Gastrocnemius medialis (tissue), 4 donors: ENCODE results near the gene SGK1. TPM values are rescaled to one million over a fixed set of nuclear protein-coding genes. Genes with fewer than 3 reads are reported as not detected.
A peak's percentile ranks its signal among the peaks of the same experiment; 100 is the strongest.
"Not testable (repeated sequence)": the region's sequence is repeated elsewhere in the genome, so short reads cannot be mapped to it uniquely, and the experiment has no call there.

Experiments
- ATAC-seq, 2 donors: fragments of 150-250 bp; one replicate each; pipeline ENCODE4 v1.9.1; 2016
- DNase-seq, 2 donors: peaks; one replicate each; pipeline ENCODE4 v3.0.0-alpha.2; 2019
- H3K27ac ChIP-seq, 4 donors: fragments of 200-600 bp; sonication (generic); 1 replicate in 1 of 4; 2 replicates in 3 of 4; pipeline ENCODE4 v1.5.1; 2016 to 2018; ENCODE audit warnings: mild to moderate bottlenecking in 2 of 4, moderate library complexity in 1 of 4
- H3K27me3 ChIP-seq, 3 donors: fragments of 200-600 bp; sonication (generic) in 2 of 3; 1 replicate in 1 of 3; 2 replicates in 2 of 3; pipeline versions ENCODE4 v1.5.1 to v1.6.0; 2016 to 2019; ENCODE audit warnings: mild to moderate bottlenecking in 1 of 3, moderate library complexity in 1 of 3
- H3K36me3 ChIP-seq, 2 donors: fragments of 200-600 bp; sonication (generic) in 1 of 2; one replicate each; pipeline ENCODE4 v1.5.1; 2017 to 2018
- H3K4me1 ChIP-seq, 2 donors: fragments of 200-600 bp; sonication (generic) in 1 of 2; one replicate each; pipeline ENCODE4 v1.5.1; 2016 to 2017; ENCODE audit warnings: mild to moderate bottlenecking in 2 of 2
- H3K4me3 ChIP-seq, 4 donors: fragments of 200-600 bp; sonication (generic) in 3 of 4; 1 replicate in 1 of 4; 2 replicates in 3 of 4; pipeline ENCODE4 v1.5.1; 2016 to 2019; ENCODE audit warnings: mild to moderate bottlenecking in 2 of 4
- H3K9me3 ChIP-seq, 3 donors: fragments of 200-600 bp; sonication (generic) in 2 of 3; 1 replicate in 1 of 3; 2 replicates in 2 of 3; pipeline ENCODE4 v1.5.1; 2016 to 2019
- CTCF ChIP-seq, 5 experiments: fragments of 450-650 bp in 3 of 5; fragments of 200-600 bp in 2 of 5; sonication (generic) in 2 of 5; IDR thresholded peaks in 4 of 5; conservative IDR thresholded peaks in 1 of 5; 1 replicate in 4 of 5; 2 replicates in 1 of 5; pipeline ENCODE4 v1.5.1; 2016 to 2019; ENCODE audit warnings: antibody characterized with exemption in 5 of 5, mild to moderate bottlenecking in 3 of 5, moderate library complexity in 3 of 5
- POLR2A ChIP-seq, 2 donors: fragments of 450-650 bp; IDR thresholded peaks; one replicate each; pipeline ENCODE4 v1.6.1; 2017; ENCODE audit warnings: antibody characterized with exemption in 2 of 2, mild to moderate bottlenecking in 2 of 2, moderate library complexity in 2 of 2
- in situ Hi-C, 4 donors: fragments of 200-750 bp; cut with MboI; loops; one replicate each; pipeline versions ENCODE4 v1.15.0 to v1.8.0; 2017; ENCODE audit warnings: low sequenced_read_pairs in 4 of 4
- intact Hi-C: fragments of 100-400 bp; cut with DNase I; formaldehyde crosslinking; loops from one replicate; pipeline ENCODE4 v1.15.1; 2023; ENCODE audit warnings: low total_unique reads
- total RNA-seq, 4 donors: library from RNA; depleted of rRNA; stranded (reverse); fragments of >200 nt; gene quantifications; one replicate each; pipeline versions ENCODE4 v1.1.0 to v1.2.3, GENCODE V29; 2016

The SGK1 gene
- total RNA-seq, 4 donors from 2014 or later: 43.7 to 100 (median 56.2) TPM

DNA sequence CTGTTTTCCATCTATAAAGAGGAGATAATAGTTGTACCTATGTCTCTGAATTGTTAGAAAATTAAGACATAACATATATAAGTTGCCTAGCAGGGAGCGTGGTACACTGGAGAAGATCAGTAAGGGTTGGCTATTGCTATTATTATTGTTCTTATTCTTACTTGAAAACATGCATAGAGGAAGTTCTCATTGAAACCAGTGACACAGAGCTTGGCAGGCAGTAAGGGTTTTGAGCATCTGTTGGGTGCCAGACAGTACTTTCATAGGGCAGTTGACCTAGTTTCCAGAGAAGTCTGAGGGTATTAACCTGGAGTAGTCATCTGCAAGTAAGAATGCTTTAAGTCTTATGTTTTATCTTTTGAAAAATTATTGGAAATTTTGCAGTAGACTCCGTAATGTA is 13.3 kb upstream of the SGK1 start:
- intact Hi-C loops: no loop called here
- H3K4me1 ChIP-seq: peaks cover 0 to 8% of the 10 kb centered on the region in 2 donors
- TF ChIP-seq CTCF (IDR thresholded peaks at IDR 0.05 in 4 of 5, conservative IDR thresholded peaks at IDR 0.05 in 1 of 5) (no peak), POLR2A (IDR thresholded peaks at IDR 0.05) (no peak)
- H3K27me3 ChIP-seq: no peaks in the 10 kb centered on the region
- no peak for DNase-seq
- in situ Hi-C loops: no loop called here
- no peaks in the 10 kb centered on the region for H3K36me3 ChIP-seq
- peak; percentile 65 to 80 for ATAC-seq
- H3K27ac ChIP-seq: no peak overlapping the region
- H3K4me3 ChIP-seq: no peak overlapping the region
- no peaks in the 10 kb centered on the region for H3K9me3 ChIP-seq

GRCh38 chr6:134330555-134330954 is 12.6 kb upstream of the SGK1 start:
- TF ChIP-seq CTCF (IDR thresholded peaks at IDR 0.05 in 4 of 5, conservative IDR thresholded peaks at IDR 0.05 in 1 of 5): no peak
- TF ChIP-seq POLR2A (IDR thresholded peaks at IDR 0.05): no peak
- no peak for ATAC-seq
- no peaks in the 10 kb centered on the region for H3K36me3 ChIP-seq
- H3K4me1 ChIP-seq: peaks cover 0 to 8% of the 10 kb centered on the region in 2 donors
- no peak overlapping the region for H3K4me3 ChIP-seq
- H3K27ac ChIP-seq: no peak overlapping the region
- in situ Hi-C loops: no loop called here
- H3K9me3 ChIP-seq: no peaks in the 10 kb centered on the region
- no peak for DNase-seq
- no peaks in the 10 kb centered on the region for H3K27me3 ChIP-seq
- intact Hi-C loops: no loop called here

DNA sequence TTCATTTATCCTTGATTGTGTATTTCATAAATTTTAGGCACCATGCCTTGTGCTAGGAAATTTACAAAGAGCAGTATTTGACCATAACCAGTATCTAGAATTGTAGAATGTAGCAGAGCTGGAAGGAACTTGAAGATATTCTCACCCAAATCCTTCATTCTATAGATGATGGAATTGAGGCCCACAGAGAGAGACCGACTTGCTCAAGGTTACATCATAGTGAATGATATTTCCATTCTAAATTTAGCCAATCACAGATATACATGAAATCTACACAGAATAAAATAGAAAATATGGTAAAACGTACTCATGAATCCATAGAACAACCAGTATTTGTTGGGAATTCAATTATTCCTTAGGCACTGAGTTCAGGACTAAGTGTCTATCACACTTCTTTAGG is 10.9 kb upstream of the SGK1 start:
- in situ Hi-C loops (no loop called here), intact Hi-C loops (no loop called here)
- Histone ChIP-seq H3K27ac (no peak overlapping the region), H3K36me3 (no peaks in the 10 kb centered on the region), H3K27me3 (no peaks in the 10 kb centered on the region), H3K9me3 (no peaks in the 10 kb centered on the region), H3K4me1 (peaks cover 0 to 8% of the 10 kb centered on the region in 2 donors), H3K4me3 (no peak overlapping the region)
- ATAC-seq (no peak), DNase-seq (no peak)
- TF ChIP-seq POLR2A (IDR thresholded peaks at IDR 0.05) (no peak), CTCF (IDR thresholded peaks at IDR 0.05 in 4 of 5, conservative IDR thresholded peaks at IDR 0.05 in 1 of 5) (no peak)

DNA sequence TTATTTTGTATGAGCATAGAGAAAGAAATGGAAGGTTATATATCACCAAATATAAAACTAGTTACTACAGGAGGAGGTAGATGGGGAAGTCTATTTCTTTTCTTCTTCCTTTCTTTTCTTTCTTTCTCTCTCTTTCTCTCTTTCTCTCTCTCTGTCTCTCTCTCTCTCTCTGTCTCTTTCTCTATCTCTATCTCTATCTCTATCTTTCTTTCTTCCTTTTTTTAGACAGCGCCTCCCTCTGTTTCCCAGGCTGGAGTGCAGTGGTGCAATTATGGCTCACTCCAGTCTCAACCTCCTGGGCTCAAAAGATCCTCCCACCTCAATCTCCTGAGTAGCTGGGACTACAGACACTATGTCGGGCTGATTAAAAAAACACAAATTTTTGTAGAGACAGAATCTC is 10.2 kb upstream of the SGK1 start:
- Histone ChIP-seq H3K36me3 (no peaks in the 10 kb centered on the region), H3K4me3 (no peak overlapping the region), H3K4me1 (peaks cover 0 to 8% of the 10 kb centered on the region in 2 donors), H3K27ac (no peak overlapping the region), H3K27me3 (no peaks in the 10 kb centered on the region), H3K9me3 (no peaks in the 10 kb centered on the region)
- in situ Hi-C loops: no loop called here
- DNase-seq (no peak), ATAC-seq (no peak)
- no peak for TF ChIP-seq POLR2A (IDR thresholded peaks at IDR 0.05)
- no peak for TF ChIP-seq CTCF (IDR thresholded peaks at IDR 0.05 in 4 of 5, conservative IDR thresholded peaks at IDR 0.05 in 1 of 5)
- intact Hi-C loops: no loop called here

DNA sequence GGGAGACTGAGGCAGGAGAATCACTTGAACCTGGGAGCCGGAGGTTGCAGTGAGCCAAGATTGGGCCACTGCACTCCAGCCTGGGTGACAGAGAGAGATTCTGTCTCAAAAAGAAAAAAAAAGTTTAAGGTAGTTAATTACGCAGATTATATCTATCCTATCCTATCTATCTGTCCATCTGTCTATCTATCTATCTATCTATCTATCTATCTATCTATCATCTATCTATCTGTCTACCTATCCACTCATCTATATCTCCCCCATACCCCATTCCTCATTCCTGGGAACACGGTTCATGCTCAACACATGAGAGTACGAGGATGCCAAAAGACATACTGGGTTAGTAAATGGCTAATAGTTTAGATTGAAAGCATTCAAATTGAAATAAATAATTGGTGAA is 8.3 kb upstream of the SGK1 start:
- ATAC-seq, DNase-seq, H3K27me3 ChIP-seq, in situ Hi-C loops, H3K9me3 ChIP-seq, H3K4me1 ChIP-seq, intact Hi-C loops, H3K4me3 ChIP-seq, H3K36me3 ChIP-seq, H3K27ac ChIP-seq: not testable (repeated sequence)
